ENCODE results near the gene AGTPBP1. TPM values are rescaled to one million over a fixed set of nuclear protein-coding genes. Genes with fewer than 3 reads are reported as not detected.

Gene AGTPBP1
- total RNA-seq, 1 donor from 2014 or later, result 47.0 TPM

GRCh38 chr9:85527331-85528020 is 214.3 kb downstream of the AGTPBP1 start:
- H3K36me3 ChIP-seq, result no peaks in the 10 kb centered on the region
- H3K9me3 ChIP-seq, result no peaks in the 10 kb centered on the region
- H3K4me1 ChIP-seq, result peaks cover 15% of the 10 kb centered on the region
- TF ChIP-seq, protein P1, sequence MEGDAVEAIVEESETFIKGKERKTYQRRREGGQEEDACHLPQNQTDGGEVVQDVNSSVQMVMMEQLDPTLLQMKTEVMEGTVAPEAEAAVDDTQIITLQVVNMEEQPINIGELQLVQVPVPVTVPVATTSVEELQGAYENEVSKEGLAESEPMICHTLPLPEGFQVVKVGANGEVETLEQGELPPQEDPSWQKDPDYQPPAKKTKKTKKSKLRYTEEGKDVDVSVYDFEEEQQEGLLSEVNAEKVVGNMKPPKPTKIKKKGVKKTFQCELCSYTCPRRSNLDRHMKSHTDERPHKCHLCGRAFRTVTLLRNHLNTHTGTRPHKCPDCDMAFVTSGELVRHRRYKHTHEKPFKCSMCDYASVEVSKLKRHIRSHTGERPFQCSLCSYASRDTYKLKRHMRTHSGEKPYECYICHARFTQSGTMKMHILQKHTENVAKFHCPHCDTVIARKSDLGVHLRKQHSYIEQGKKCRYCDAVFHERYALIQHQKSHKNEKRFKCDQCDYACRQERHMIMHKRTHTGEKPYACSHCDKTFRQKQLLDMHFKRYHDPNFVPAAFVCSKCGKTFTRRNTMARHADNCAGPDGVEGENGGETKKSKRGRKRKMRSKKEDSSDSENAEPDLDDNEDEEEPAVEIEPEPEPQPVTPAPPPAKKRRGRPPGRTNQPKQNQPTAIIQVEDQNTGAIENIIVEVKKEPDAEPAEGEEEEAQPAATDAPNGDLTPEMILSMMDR (IDR thresholded peaks at IDR 0.05), result no peak
- peak overlapping the region; percentile 64 for H3K27ac ChIP-seq
- ATAC-seq, result peak; percentile 16 to 28
- intact Hi-C loops (cut with DNase I), result no loop called here
- H3K27me3 ChIP-seq (ENCODE audit: low read depth), result peaks cover 5% of the 10 kb centered on the region
- DNase-seq, result no peak
- no peak overlapping the region for H3K4me3 ChIP-seq

- intact Hi-C loops (cut with DNase I), result no loop called here
- no peaks in the 10 kb centered on the region for H3K9me3 ChIP-seq
- TF ChIP-seq, protein P1 (IDR thresholded peaks at IDR 0.05), result no peak
Measured at GRCh38 chr9:85524531-85524930, 217.2 kb downstream of the AGTPBP1 start.

GRCh38 chr9:85523202-85523601 is 218.6 kb downstream of the AGTPBP1 start:
- TF ChIP-seq, protein P1 (IDR thresholded peaks at IDR 0.05), result no peak
- no peaks in the 10 kb centered on the region for H3K9me3 ChIP-seq
- H3K36me3 ChIP-seq, result no peaks in the 10 kb centered on the region
- no peak for DNase-seq
- ATAC-seq, result peak in 1 of 2 donors; percentile 10
- intact Hi-C loops (cut with DNase I), result no loop called here
- peaks cover 11% of the 10 kb centered on the region for H3K27me3 ChIP-seq (ENCODE audit: low read depth)
- peaks cover 10% of the 10 kb centered on the region for H3K4me1 ChIP-seq
- peak overlapping the region; percentile 64 for H3K27ac ChIP-seq
- H3K4me3 ChIP-seq, result peak overlapping the region; percentile 53

More at GRCh38 chr9:85524531-85524930, 217.2 kb downstream of the AGTPBP1 start:
- Histone ChIP-seq H3K4me3 (no peak overlapping the region), H3K27me3 (ENCODE audit: low read depth) (peaks cover 11% of the 10 kb centered on the region), H3K36me3 (no peaks in the 10 kb centered on the region), H3K27ac (no peak overlapping the region), H3K4me1 (peaks cover 17% of the 10 kb centered on the region)
- ATAC-seq, result no peak
- DNase-seq, result no peak

- Histone ChIP-seq H3K4me1 (peaks cover 10% of the 10 kb centered on the region), H3K9me3 (no peaks in the 10 kb centered on the region), H3K4me3 (peak overlapping the region; percentile 53), H3K27me3 (ENCODE audit: low read depth) (peaks cover 11% of the 10 kb centered on the region), H3K36me3 (no peaks in the 10 kb centered on the region), H3K27ac (peak overlapping the region; percentile 64)
- DNase-seq (peak; percentile 70), ATAC-seq (peak; percentile 78 to 83)
- TF ChIP-seq, protein P1 (IDR thresholded peaks at IDR 0.05), result no peak
- intact Hi-C loops (cut with DNase I), result no loop called here
Measured at GRCh38 chr9:85522459-85523092, 219.2 kb downstream of the AGTPBP1 start.

DNA sequence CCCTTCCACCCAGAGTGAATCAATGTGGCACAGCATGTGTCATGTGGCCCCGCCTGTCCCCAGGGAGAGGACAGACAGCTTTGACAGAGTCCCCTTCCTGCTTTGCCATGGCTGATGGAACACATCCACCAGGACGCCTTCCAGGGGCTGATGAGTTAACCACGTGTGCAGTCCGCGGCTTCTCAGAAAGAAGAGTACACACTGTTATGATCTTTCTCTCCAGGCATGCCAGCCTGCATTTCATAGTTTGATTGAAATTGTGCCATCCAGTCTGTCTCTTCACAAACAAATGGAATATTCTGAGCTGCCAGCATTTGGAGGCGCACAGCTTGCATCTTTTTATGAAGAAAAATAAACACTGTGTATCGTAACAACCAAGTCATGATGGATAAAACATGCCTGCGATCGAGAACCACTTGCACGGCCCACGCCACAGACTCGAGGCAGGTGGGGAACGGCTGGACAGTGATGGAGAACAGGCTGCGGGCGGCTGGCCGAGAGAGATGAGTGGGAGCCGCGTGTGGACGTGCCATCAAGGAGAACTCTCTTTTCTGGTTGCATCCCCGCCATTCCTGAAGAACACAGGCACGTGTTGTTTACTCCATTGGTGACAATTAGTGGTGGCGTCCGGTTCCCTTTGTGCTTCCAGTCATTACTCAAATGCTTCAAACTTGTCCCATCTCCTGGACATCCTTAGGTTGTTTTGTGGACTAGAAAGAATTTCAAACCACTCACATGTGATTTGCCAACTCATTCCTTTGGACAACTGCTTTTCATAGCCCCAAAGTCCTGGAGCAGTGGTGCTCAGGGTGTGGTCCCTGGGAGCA is 220.2 kb downstream of the AGTPBP1 start:
- intact Hi-C loops (cut with DNase I), result no loop called here
- H3K27ac ChIP-seq, result no peak overlapping the region
- TF ChIP-seq, protein P1 (IDR thresholded peaks at IDR 0.05), result no peak
- peaks cover 10% of the 10 kb centered on the region for H3K4me1 ChIP-seq
- H3K4me3 ChIP-seq, result peak overlapping the region; percentile 53
- ATAC-seq, result no peak
- DNase-seq, result no peak
- H3K27me3 ChIP-seq (ENCODE audit: low read depth), result peaks cover 11% of the 10 kb centered on the region
- no peaks in the 10 kb centered on the region for H3K36me3 ChIP-seq
- H3K9me3 ChIP-seq, result no peaks in the 10 kb centered on the region

All from lower lobe of right lung (tissue), 2 donors.